ENCODE results near the gene SEC14L3. TPM values are rescaled to one million over a fixed set of nuclear protein-coding genes. Genes with fewer than 3 reads are reported as not detected.

Gene SEC14L3
- total and polyA plus RNA-seq, 2 donors (not counting 3 experiments of a cell fraction or from before 2014, with no cell fraction given) = not detected

DNA sequence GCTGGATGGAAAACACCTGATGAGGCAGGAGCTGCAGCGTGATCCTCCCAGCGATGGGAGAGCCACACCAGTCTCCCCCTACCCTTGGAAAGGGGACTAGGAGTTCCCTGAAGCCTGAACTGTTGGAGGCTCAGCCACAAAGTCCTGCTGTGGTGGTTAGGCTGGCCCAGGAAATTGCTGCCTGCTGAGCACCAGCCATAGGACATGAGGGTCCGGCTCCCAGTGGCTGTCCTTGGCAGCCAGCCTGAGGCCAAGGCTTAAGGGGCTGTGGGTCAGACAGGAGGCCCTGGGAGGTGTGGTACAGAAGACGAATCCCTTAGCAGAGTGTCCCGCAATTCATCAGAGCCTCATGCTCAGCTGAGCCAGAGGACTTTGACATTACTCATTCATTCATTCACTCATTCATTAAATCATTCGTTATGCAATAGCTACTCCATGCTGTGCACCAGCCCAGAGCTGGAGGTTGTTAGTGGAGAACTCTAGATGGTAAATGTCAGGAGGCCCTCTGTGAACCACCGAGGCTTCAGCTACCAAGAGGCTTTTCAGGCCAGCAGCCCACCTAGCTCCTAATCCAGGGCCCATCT, 48.1 kb upstream of the SEC14L3 start:
- Histone ChIP-seq H3K4me3 (replicated peaks in 1 of 3; ENCODE audit: insufficient read depth in 1 of 3, low read depth in 1 of 3, low read length in 3 of 3) (no peak overlapping the region), H3K36me3 (ENCODE audit: control insufficient read depth in 2 of 2, extremely low read depth in 1 of 2, insufficient read depth in 2 of 2, low read length in 2 of 2) (no peaks in the 10 kb centered on the region), H3K9ac (replicated peaks; ENCODE audit: extremely low read depth, insufficient read depth, low read length) (no peak overlapping the region), H3K4me2 (ENCODE audit: insufficient read depth, low read length) (no peak overlapping the region), H3K79me2 (ENCODE audit: control insufficient read depth, insufficient read depth, low read length) (no peaks in the 10 kb centered on the region), H3K9me3 (replicated peaks; ENCODE audit: control insufficient read depth, insufficient read depth, low read length) (no peaks in the 10 kb centered on the region), H4K20me1 (replicated peaks; ENCODE audit: control insufficient read depth, extremely low read depth, insufficient read depth, low read length) (no peaks in the 10 kb centered on the region), H3K9me1 (replicated peaks; ENCODE audit: control insufficient read depth, extremely low read depth, insufficient read depth, low read length) (no peaks in the 10 kb centered on the region), H3K4me1 (ENCODE audit: control insufficient read depth, extremely low read depth, insufficient read depth, low read length) (no peaks in the 10 kb centered on the region), H2AFZ (ENCODE audit: low read depth, low read length) (no peak overlapping the region), H3K27ac (ENCODE audit: insufficient read depth, low read depth, low read length) (no peak overlapping the region), H3K27me3 (ENCODE audit: control insufficient read depth in 2 of 2, insufficient read depth in 2 of 2, low read length in 2 of 2) (peaks cover 2 to 9% of the 10 kb centered on the region in 2 experiments)
- CTCF ChIA-PET = interaction anchor here (0.8 to 1.2 kb wide), 2 partner anchors 10 to 82 kb away, joined by 3 read pairs; no protein-coding TSS in a partner anchor
- intact Hi-C loops (cut with micrococcal nuclease) = no loop called here
- BruUV-seq (replicated peaks) = no TSS peak
- FAIRE-seq (no peak), DNase-seq (ENCODE audit: low read depth, low spot score) (no peak)
- POLR2A ChIA-PET = interaction anchor here (0.7 kb wide), 1 partner anchor 16 kb away, joined by 5 read pairs; no protein-coding TSS in a partner anchor
- TF ChIP-seq, protein P1, sequence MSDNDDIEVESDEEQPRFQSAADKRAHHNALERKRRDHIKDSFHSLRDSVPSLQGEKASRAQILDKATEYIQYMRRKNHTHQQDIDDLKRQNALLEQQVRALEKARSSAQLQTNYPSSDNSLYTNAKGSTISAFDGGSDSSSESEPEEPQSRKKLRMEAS (IDR thresholded peaks at IDR 0.05; ENCODE audit: insufficient read depth, insufficient read length) = no peak
- TF ChIP-seq FOS (IDR thresholded peaks at IDR 0.05; ENCODE audit: borderline replicate concordance, insufficient read depth, low read length) (no peak), POLR2AphosphoS5 (IDR thresholded peaks at IDR 0.05; ENCODE audit: insufficient read depth, low read depth, low read length) (no peak), JUN (IDR thresholded peaks at IDR 0.05; ENCODE audit: borderline replicate concordance, insufficient read depth, insufficient read length, low read depth) (no peak), GATA2 (IDR thresholded peaks at IDR 0.05; ENCODE audit: insufficient read depth, insufficient read length, low read depth, low read length) (no peak), MYC (IDR thresholded peaks at IDR 0.05; ENCODE audit: low read depth, low read length) (no peak), POLR2A (IDR thresholded peaks at IDR 0.05; ENCODE audit: low read depth, low read length) (no peak), EZH2 (IDR thresholded peaks at IDR 0.05; ENCODE audit: borderline replicate concordance, low read depth, low read length, severe bottlenecking) (no peak)
- TF ChIP-seq, protein P2, sequence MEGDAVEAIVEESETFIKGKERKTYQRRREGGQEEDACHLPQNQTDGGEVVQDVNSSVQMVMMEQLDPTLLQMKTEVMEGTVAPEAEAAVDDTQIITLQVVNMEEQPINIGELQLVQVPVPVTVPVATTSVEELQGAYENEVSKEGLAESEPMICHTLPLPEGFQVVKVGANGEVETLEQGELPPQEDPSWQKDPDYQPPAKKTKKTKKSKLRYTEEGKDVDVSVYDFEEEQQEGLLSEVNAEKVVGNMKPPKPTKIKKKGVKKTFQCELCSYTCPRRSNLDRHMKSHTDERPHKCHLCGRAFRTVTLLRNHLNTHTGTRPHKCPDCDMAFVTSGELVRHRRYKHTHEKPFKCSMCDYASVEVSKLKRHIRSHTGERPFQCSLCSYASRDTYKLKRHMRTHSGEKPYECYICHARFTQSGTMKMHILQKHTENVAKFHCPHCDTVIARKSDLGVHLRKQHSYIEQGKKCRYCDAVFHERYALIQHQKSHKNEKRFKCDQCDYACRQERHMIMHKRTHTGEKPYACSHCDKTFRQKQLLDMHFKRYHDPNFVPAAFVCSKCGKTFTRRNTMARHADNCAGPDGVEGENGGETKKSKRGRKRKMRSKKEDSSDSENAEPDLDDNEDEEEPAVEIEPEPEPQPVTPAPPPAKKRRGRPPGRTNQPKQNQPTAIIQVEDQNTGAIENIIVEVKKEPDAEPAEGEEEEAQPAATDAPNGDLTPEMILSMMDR (IDR thresholded peaks at IDR 0.05; ENCODE audit: extremely low read depth in 1 of 2, insufficient read depth in 1 of 2, low read depth in 1 of 2, low read length in 2 of 2) = no peak
- dilution Hi-C loops (cut with MboI; ENCODE audit: extremely low pct_ligation_motif_present, low sequenced_read_pairs) = no loop called here
